Uterus (tissue), 2 donors: ENCODE measurements around the gene KANSL1.

ENCODE experiments used
- CTCF ChIP-seq, 4 experiments: fragments of 200-600 bp in 2 of 4; fragments of 450-650 bp in 2 of 4; sonication (generic) in 2 of 4; IDR thresholded peaks; one replicate each; pipeline ENCODE4 v1.5.1; 2016 to 2019; ENCODE audit warnings: antibody characterized with exemption in 4 of 4, mild to moderate bottlenecking in 2 of 4, moderate library complexity in 1 of 4
- POLR2A ChIP-seq, 2 donors: fragments of 450-650 bp; IDR thresholded peaks; one replicate each; pipeline ENCODE4 v1.6.1; 2016; ENCODE audit warnings: antibody characterized with exemption in 2 of 2, mild to moderate bottlenecking in 1 of 2, moderate library complexity in 1 of 2

GRCh38 chr17:46089389-46089965 lies 103.8 kb downstream of the KANSL1 start:
- TF ChIP-seq POLR2A (IDR thresholded peaks at IDR 0.05) (no peak), CTCF (IDR thresholded peaks at IDR 0.05) (no peak)
